ENCODE data around the gene MROH2A.

The MROH2A gene

GRCh38 chr2:233766416-233766815, 11.7 kb upstream of the MROH2A start:
- no peak for DNase-seq

- DNase-seq: no peak
Measured at GRCh38 chr2:233768076-233768475, 10.1 kb upstream of the MROH2A start.

GRCh38 chr2:233769260-233769659, 8.9 kb upstream of the MROH2A start:
- no peak for DNase-seq

GRCh38 chr2:233772153-233772552, 6.0 kb upstream of the MROH2A start:
- DNase-seq: no peak

DNA sequence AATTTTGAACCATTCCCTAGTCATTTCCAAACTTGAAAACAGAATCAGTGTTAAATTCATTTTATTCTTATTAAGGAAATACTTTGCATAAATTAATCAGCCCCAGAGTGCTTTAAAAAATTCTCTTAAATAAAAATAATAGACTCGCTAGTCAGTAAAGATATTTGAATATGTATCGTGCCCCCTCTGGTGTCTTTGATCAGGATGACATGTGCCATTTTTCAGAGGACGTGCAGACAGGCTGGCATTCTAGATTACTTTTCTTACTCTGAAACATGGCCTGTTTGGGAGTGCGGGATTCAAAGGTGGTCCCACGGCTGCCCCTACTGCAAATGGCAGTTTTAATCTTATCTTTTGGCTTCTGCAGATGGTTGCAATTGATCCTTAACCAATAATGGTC, 5.5 kb upstream of the MROH2A start:
- no peak for DNase-seq

DNA sequence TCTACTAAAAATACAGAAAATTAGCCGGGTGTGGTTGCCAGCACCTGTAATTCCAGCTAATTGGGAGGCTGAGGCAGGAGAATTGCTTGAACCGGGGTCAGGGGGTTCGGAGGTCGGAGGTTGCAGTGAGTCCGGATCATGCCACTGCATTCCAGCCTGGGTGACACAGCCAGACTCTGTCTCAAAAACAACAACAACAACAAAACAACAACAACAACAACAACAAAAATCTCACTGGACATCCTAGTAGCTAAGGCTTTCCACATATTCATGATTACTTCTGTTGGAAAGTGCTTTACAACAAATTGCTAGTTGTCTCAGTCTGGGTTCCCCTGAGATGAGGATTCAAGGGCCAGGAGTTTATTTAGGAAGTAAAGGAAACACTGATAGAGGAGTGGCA, 4.3 kb upstream of the MROH2A start:
- no peak for DNase-seq

GRCh38 chr2:233775414-233775813, 2.7 kb upstream of the MROH2A start:
- no peak for DNase-seq

DNA sequence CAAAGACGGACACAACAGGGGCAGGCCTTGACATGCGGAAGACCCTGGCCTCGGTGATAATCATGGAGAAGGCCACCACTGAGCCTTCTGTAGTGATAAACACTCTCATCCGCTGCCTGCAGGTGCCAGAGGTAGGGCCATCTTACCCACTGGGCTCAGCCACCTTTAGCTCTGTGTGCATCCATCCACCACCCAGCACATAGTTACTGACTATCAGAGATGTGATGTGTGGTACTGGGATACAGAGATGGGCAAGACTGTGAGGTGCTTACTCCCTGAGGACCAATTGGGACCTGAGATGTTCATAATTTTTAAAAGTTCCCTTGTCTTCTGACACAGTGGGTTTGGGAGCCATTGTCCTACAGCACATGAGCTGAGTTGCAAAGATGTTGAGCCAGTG, 1.6 kb downstream of the MROH2A start:
- DNase-seq: no peak

DNA sequence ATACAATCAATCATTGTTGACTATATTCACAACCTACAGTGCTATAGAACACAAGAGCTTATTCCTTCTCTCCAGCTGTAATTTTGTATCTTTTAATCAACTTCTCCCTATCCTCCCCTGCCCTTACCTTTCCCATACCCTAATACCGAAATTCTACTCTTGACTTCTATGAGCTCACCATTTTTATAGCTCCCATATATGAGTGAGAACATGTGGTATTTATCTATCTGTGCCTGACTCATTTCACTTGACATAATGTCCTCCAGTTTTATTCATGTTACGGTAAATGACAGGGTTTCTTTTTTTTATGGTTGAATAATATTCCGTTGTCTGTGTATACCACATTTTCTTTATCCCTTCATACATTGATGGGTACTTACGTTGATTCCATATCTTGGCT, 2.6 kb downstream of the MROH2A start:
- DNase-seq: no peak

- DNase-seq: no peak
Measured at GRCh38 chr2:233789554-233789953, 11.4 kb downstream of the MROH2A start.

- no peak for DNase-seq
Measured at GRCh38 chr2:233791151-233791882, 13.2 kb downstream of the MROH2A start.

GRCh38 chr2:233791883-233792329, 13.8 kb downstream of the MROH2A start:
- no peak for DNase-seq

GRCh38 chr2:233792720-233793119, 14.6 kb downstream of the MROH2A start:
- DNase-seq: no peak

- DNase-seq: no peak
Measured at GRCh38 chr2:233793465-233794127, 15.5 kb downstream of the MROH2A start.

- DNase-seq: no peak
Measured at GRCh38 chr2:233794128-233794658, 16.1 kb downstream of the MROH2A start.

GRCh38 chr2:233795735-233796171, 17.6 kb downstream of the MROH2A start:
- no peak for DNase-seq

- DNase-seq: no peak
Measured at GRCh38 chr2:233796254-233796653, 18.1 kb downstream of the MROH2A start.

GRCh38 chr2:233798335-233799086, 20.4 kb downstream of the MROH2A start:
- no peak for DNase-seq

DNA sequence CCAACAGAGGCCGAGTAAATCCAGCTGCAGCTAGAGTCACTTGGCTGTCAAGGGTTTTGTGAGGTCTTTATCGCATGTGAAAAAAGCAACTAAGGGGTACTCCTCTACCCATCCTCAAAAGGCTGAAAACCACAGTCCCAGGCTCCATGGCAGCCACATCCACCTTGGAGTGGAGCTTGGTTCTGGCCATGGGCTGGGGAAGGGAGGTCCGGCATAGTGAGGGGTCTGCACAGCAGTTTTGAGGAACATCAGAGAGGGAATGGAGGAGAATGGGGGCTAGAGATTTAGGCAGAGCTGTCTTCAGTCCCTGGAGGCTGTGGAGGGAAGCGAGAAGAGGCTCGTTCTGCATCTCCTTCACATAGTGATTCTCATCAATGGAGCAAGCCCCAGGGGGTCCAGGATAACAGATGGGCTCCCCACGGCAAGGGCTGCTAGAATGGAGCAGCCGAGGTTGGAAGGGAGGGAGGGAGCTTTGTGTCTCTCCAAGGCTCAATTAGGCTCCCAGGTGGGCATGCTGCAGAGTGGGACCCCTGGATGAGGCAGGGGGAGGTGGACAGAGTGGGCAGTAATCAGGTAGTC, 21.0 kb downstream of the MROH2A start:
- DNase-seq: no peak

DNA sequence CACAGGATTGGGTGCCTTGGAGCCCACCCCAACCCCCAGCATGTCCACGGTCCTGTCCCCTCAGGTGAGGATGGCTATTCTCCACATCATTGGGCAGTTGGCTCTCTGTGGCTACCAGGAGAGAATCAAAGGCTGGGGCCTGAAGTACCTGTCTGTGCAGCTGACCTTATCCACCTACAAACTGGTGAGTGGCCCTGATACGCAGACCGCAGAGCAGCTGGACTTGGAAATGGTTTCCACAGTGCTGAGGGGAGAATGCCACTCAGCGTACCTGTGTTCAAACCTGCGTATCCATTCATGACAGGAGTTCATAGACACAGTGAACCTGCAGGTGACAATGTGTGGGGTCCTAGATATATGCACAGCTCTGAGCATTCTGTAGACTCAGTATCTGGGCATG, 21.6 kb downstream of the MROH2A start:
- DNase-seq: no peak

DNA sequence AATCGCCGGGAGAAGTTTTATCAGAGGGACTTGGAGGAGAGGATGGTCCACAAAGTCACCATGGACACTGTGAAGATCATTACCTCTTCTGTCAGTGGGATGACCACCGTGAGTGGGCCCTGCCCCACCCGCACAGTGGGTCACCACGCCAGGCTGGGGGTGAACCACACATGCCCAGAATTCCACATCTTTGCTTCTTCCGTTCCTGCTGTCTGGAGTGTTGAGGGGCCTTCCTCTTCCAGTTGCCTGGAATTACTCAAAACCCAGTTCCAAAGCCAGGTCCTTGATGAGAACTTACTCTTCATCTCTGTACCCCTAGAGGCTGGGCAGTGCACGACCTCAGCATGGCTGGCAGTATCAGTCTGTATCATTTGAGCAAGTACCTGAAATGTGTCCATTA, 22.1 kb downstream of the MROH2A start:
- no peak for DNase-seq

DNA sequence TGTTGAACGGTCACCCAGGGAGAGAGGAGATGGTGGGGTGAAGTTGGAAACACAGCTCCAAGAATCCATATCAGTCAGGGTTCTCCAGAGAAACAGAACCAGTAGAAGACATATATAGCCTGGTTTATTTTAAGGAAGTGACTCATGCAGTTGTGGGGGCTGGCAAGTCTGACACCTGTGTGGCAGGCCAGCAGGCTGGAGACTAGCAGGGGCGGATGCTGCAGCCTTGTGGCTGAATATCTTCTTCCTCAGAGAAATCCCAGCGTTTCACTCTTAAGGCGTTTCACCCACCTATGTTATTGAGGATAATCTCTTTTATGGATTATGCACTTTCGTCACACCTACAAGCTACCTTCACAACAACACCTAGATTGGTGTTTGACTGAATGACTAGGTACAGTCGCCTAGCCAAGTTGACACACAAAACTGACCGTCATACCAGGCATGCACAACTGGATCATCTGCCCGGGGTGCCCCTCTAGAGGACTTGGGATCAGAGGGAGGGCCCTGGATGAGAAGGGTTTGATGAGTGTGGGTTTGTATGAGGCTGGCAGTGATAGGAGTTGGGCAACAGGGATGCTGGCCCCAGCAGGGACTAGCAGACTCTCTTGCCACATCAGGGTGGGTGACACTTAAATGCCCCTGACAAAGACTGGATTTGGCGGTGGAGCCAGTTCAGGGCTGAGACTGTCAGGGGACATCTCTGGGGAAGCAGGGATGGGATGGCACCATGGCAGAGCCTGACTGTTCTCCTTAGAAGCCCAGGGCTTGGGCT, 23.4 kb downstream of the MROH2A start:
- no peak for DNase-seq

Data from NCI-H1105 (cell line).